PC-9 (cell line): ENCODE results near the gene PDCD6IP. TPM values are rescaled to one million over a fixed set of nuclear protein-coding genes. Genes with fewer than 3 reads are reported as not detected.
"Not testable (repeated sequence)": the region's sequence is repeated elsewhere in the genome, so short reads cannot be mapped to it uniquely, and the experiment has no call there.

Source experiments
- BruUV-seq: library from RNA; stranded (reverse); fragments of 400-500 nt; replicated peaks from 2 replicates; lab custom pipeline; 2021; lab: Mats Ljungman, UMichigan
- CTCF ChIA-PET: fragments of 300-600 bp; sonication (Branson Sonifier 250); formaldehyde crosslinking; loops from one replicate; lab custom pipeline; 2022; ENCODE audit warnings: antibody characterized with exemption; lab: Charles Lee
- POLR2A ChIA-PET: fragments of 300-600 bp; sonication (Branson Sonifier 250); formaldehyde crosslinking; loops from one replicate; lab custom pipeline; 2022; ENCODE audit warnings: antibody characterized with exemption; ENCODE audit not compliant: unreplicated experiment; lab: Charles Lee
- DNase-seq, 2 experiments: peaks; one replicate each; pipeline versions ENCODE4 v3.0.0 to v3.0.0-alpha.2; 2015 to 2022; ENCODE audit warnings: mixed read lengths in 1 of 2
- H2AFZ ChIP-seq: fragments of 200-600 bp; sonication (generic); 2 replicates; pipeline ENCODE4 v1.8.1; 2017; ENCODE audit warnings: antibody characterized with exemption
- H3F3A ChIP-seq: fragments of 200-600 bp; sonication (generic); 2 replicates; pipeline ENCODE4 v1.8.1; 2017; ENCODE audit warnings: antibody characterized with exemption, mild to moderate bottlenecking, low read depth; ENCODE audit not compliant: insufficient read depth
- H3K27ac ChIP-seq: fragments of 200-600 bp; sonication (generic); 2 replicates; pipeline ENCODE4 v1.6.1; 2016; ENCODE audit warnings: mixed run types
- H3K27me3 ChIP-seq: fragments of 200-600 bp; sonication (generic); 2 replicates; pipeline ENCODE4 v1.6.1; 2016; ENCODE audit warnings: low read depth, mixed run types; ENCODE audit not compliant: insufficient read depth
- H3K36me3 ChIP-seq: fragments of 200-600 bp; sonication (generic); 2 replicates; pipeline ENCODE4 v1.6.1; 2016; ENCODE audit warnings: low read depth, mixed run types
- H3K4me1 ChIP-seq: fragments of 200-600 bp; sonication (generic); replicated peaks from 2 replicates; pipeline ENCODE4 v1.6.1; 2016; ENCODE audit warnings: mixed run types; ENCODE audit not compliant: insufficient read depth
- H3K4me2 ChIP-seq: fragments of 200-600 bp; sonication (generic); 2 replicates; pipeline ENCODE4 v1.6.1; 2017; ENCODE audit warnings: mixed run types
- H3K4me3 ChIP-seq: fragments of 200-600 bp; sonication (generic); 2 replicates; pipeline ENCODE4 v1.6.1; 2016; ENCODE audit warnings: mixed run types
- H3K79me2 ChIP-seq: fragments of 200-600 bp; sonication (generic); 2 replicates; pipeline ENCODE4 v1.6.1; 2017; ENCODE audit warnings: low read depth, mixed run types
- H3K9me2 ChIP-seq: fragments of 200-600 bp; sonication (generic); 2 replicates; pipeline ENCODE4 v1.8.1; 2017; ENCODE audit warnings: mild to moderate bottlenecking; ENCODE audit not compliant: insufficient read depth
- H3K9me3 ChIP-seq: fragments of 200-600 bp; sonication (generic); 2 replicates; pipeline ENCODE4 v1.8.1; 2016; ENCODE audit warnings: low read depth; ENCODE audit not compliant: insufficient read depth
- H4K20me1 ChIP-seq: fragments of 200-600 bp; sonication (generic); 2 replicates; pipeline ENCODE4 v1.8.1; 2017; ENCODE audit not compliant: insufficient read depth
- EZH2 ChIP-seq: fragments of 200-600 bp; sonication (generic); IDR thresholded peaks from 2 replicates; pipeline ENCODE4 v1.8.0; 2017; ENCODE audit warnings: antibody characterized with exemption, low read depth
- intact Hi-C: fragments of 100-400 bp; cut with micrococcal nuclease; formaldehyde crosslinking; loops from one replicate; pipeline ENCODE4 v1.10.0; 2022; ENCODE audit not compliant: unreplicated experiment
- total RNA-seq: library from RNA; stranded (reverse); gene quantifications from 2 replicates; pipeline ENCODE4 v1.2.3, GENCODE V29; 2021
- TF ChIP-seq, protein P1 (sequence below): fragments of 200-600 bp; sonication (generic); conservative IDR thresholded peaks from 2 replicates; pipeline ENCODE4 v1.6.1; 2017; ENCODE audit warnings: mixed run types, antibody characterized with exemption, mild to moderate bottlenecking, moderate library complexity

Gene PDCD6IP
- total RNA-seq, 1 experiment from 2014 or later: 209 TPM

DNA sequence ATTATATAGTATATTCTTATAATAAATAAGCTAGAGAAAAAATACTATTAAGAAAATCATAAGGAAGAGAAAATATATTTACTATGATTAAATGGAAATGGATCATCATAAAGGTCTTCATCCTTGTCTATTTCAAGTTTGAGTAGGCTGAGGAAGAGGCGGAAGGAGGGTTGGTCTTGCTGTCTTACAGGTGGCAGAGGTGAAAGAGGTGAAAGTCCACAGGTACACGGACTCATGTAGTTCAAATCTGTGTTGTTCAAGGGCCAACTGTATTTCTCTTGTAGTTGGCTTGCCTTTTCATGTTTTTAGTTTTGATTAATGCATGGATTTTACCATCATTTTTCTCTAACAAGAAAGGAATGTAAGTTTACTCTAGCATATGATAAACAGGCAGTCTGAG lies 41.7 kb downstream of the PDCD6IP start:
- H3F3A ChIP-seq: no peaks in the 10 kb centered on the region
- H3K9me3 ChIP-seq: no peaks in the 10 kb centered on the region
- H3K27ac ChIP-seq: no peak overlapping the region
- H3K9me2 ChIP-seq: no peaks in the 10 kb centered on the region
- DNase-seq: no peak
- H3K4me3 ChIP-seq: no peak overlapping the region
- H2AFZ ChIP-seq: no peak overlapping the region
- H3K27me3 ChIP-seq: no peaks in the 10 kb centered on the region
- ChIA-PET CTCF (no interaction called here), POLR2A (no interaction called here)
- no peaks in the 10 kb centered on the region for H3K36me3 ChIP-seq
- TF ChIP-seq, protein P1, sequence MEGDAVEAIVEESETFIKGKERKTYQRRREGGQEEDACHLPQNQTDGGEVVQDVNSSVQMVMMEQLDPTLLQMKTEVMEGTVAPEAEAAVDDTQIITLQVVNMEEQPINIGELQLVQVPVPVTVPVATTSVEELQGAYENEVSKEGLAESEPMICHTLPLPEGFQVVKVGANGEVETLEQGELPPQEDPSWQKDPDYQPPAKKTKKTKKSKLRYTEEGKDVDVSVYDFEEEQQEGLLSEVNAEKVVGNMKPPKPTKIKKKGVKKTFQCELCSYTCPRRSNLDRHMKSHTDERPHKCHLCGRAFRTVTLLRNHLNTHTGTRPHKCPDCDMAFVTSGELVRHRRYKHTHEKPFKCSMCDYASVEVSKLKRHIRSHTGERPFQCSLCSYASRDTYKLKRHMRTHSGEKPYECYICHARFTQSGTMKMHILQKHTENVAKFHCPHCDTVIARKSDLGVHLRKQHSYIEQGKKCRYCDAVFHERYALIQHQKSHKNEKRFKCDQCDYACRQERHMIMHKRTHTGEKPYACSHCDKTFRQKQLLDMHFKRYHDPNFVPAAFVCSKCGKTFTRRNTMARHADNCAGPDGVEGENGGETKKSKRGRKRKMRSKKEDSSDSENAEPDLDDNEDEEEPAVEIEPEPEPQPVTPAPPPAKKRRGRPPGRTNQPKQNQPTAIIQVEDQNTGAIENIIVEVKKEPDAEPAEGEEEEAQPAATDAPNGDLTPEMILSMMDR: no peak
- TF ChIP-seq EZH2: no peak
- no peaks in the 10 kb centered on the region for H3K79me2 ChIP-seq
- intact Hi-C loops: no loop called here
- no TSS peak for BruUV-seq
- H4K20me1 ChIP-seq: no peaks in the 10 kb centered on the region
- no peaks in the 10 kb centered on the region for H3K4me1 ChIP-seq
- no peak overlapping the region for H3K4me2 ChIP-seq

- TF ChIP-seq, protein P1: no peak
- TF ChIP-seq EZH2: no peak
- H2AFZ ChIP-seq: no peak overlapping the region
- no peaks in the 10 kb centered on the region for H3K79me2 ChIP-seq
- no peaks in the 10 kb centered on the region for H3K27me3 ChIP-seq
- no peaks in the 10 kb centered on the region for H3K9me2 ChIP-seq
- DNase-seq: no peak
- H3F3A ChIP-seq: no peaks in the 10 kb centered on the region
- no peaks in the 10 kb centered on the region for H3K36me3 ChIP-seq
- H4K20me1 ChIP-seq: no peaks in the 10 kb centered on the region
- no peak overlapping the region for H3K4me2 ChIP-seq
- H3K4me1 ChIP-seq: no peaks in the 10 kb centered on the region
- H3K4me3 ChIP-seq: no peak overlapping the region
- no peak overlapping the region for H3K27ac ChIP-seq
- H3K9me3 ChIP-seq: no peaks in the 10 kb centered on the region
- intact Hi-C loops: no loop called here
- ChIA-PET CTCF (no interaction called here), POLR2A (no interaction called here)
- no TSS peak for BruUV-seq
Observed at GRCh38 chr3:33848624-33849347, 50.4 kb downstream of the PDCD6IP start.

DNA sequence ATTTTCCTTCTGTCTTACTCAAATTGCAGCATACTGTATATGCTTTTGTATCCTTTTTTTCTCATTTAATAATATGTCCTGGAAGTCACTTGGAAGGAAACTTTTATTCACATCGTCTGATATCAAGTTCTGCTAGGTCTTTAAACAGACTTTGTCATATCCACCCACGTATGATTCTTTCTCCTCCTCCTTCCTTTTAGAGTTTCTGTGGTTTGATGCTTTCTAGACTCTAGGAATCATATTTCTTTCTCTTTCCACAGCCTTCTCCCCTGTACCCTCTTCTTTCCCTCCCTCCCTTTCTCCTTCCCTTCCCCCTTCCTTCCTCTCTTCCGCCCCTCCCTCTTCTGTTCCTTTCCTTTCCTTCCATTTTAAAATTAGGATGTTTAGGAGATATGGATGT lies 52.2 kb downstream of the PDCD6IP start:
- CTCF ChIA-PET, DNase-seq, H3K4me1 ChIP-seq, H3K36me3 ChIP-seq, H4K20me1 ChIP-seq, POLR2A ChIA-PET, H3K79me2 ChIP-seq, BruUV-seq, H3K4me2 ChIP-seq, H2AFZ ChIP-seq, H3K4me3 ChIP-seq, H3K9me3 ChIP-seq, H3K27me3 ChIP-seq, H3K9me2 ChIP-seq, H3F3A ChIP-seq, intact Hi-C loops, H3K27ac ChIP-seq: not testable (repeated sequence)

DNA sequence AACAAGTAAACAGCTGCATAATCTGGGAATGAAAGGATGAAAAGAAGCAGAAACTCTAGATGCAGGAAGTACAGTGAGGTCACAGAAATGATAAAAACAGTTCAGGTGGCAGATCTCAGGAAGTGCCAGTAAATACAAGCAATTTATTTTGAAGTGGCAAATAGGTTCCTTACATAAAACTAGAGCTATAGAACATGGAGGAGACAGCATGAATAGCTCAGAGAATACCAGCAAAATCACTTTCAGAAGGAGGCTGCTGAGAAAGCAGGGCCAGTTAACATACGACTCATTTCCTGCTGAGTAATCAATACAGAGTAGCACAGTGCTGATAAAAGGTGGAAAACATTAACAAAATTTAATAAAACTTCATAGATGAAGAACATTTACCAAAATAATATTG lies 57.0 kb downstream of the PDCD6IP start:
- H3K4me1 ChIP-seq, H3K4me2 ChIP-seq, H2AFZ ChIP-seq, BruUV-seq, intact Hi-C loops, H3K9me2 ChIP-seq, H3K4me3 ChIP-seq, H3K27ac ChIP-seq, POLR2A ChIA-PET, H3K27me3 ChIP-seq, DNase-seq, H4K20me1 ChIP-seq, H3K9me3 ChIP-seq, H3K36me3 ChIP-seq, CTCF ChIA-PET, H3K79me2 ChIP-seq, H3F3A ChIP-seq: not testable (repeated sequence)
